Stimulated activated effector memory CD8-positive, alpha-beta T cell treated with anti-CD3 and anti-CD28 coated beads, Interleukin-12 subunit alpha, Interleukin-12 subunit beta, amount 100 ng/mL, for 72 hours (primary cell): Measurements from ENCODE around the gene C1orf50.
A peak's percentile ranks its signal among the peaks of the same experiment; 100 is the strongest.
"Not testable (repeated sequence)": the region's sequence is repeated elsewhere in the genome, so short reads cannot be mapped to it uniquely, and the experiment has no call there.

Source experiments
- ATAC-seq: fragments of 150-1000 bp; cut with Tn5 transposase; 2 replicates; pipeline ENCODE4 v1.10.0; 2021
- DNase-seq, 2 donors: peaks; one replicate each; pipeline ENCODE4 v3.0.0; 2021 to 2022; ENCODE audit warnings: low spot score in 2 of 2
- H3K27ac Mint-ChIP-seq: one replicate; pipeline ENCODE4 v1.8.0; 2022; ENCODE audit warnings: mild to moderate bottlenecking, mixed read lengths
- H3K36me3 Mint-ChIP-seq: one replicate; pipeline ENCODE4 v1.8.0; 2022; ENCODE audit warnings: mild to moderate bottlenecking, mixed read lengths
- H3K4me1 Mint-ChIP-seq: one replicate; pipeline ENCODE4 v1.8.0; 2022; ENCODE audit warnings: mixed read lengths
- H3K4me3 Mint-ChIP-seq: one replicate; pipeline ENCODE4 v1.8.0; 2022; ENCODE audit warnings: mild to moderate bottlenecking, mixed read lengths
- H3K9me3 Mint-ChIP-seq: one replicate; pipeline ENCODE4 v1.8.0; 2022; ENCODE audit warnings: mixed read lengths

The C1orf50 gene

GRCh38 chr1:42766741-42767509, at the start of gene C1orf50, which contains the start of gene P3H1:
Gene C1orf50, plus strand, starts transcription at chr1:42767249. Its CDS starts 63 bp downstream, at chr1:42767312.
Gene P3H1, minus strand, starts transcription at chr1:42767028. Its CDS starts 57 bp downstream, at chr1:42766971.
- Mint-ChIP-seq H3K36me3 (peaks cover 49% of the 10 kb centered on the region), H3K27ac (no peak within 1 kb of the TSS), H3K4me3 (no peak within 1 kb of the TSS), H3K4me1 (peaks cover 24% of the 10 kb centered on the region), H3K9me3 (no peaks in the 10 kb centered on the region)
- DNase-seq: peak; percentile 99
- peak; percentile 94 for ATAC-seq

- Mint-ChIP-seq H3K27ac (no peak overlapping the region), H3K4me1 (peaks cover 5% of the 10 kb centered on the region), H3K36me3 (peaks cover 6% of the 10 kb centered on the region), H3K9me3 (no peaks in the 10 kb centered on the region), H3K4me3 (no peak overlapping the region)
- ATAC-seq: no peak
- DNase-seq: no peak
Measured at GRCh38 chr1:42720868-42721267, 46.2 kb upstream of the C1orf50 start.

- ATAC-seq (no peak), DNase-seq (no peak)
- H3K4me3 Mint-ChIP-seq: no peak overlapping the region
- no peaks in the 10 kb centered on the region for H3K36me3 Mint-ChIP-seq
- H3K9me3 Mint-ChIP-seq: no peaks in the 10 kb centered on the region
- H3K27ac Mint-ChIP-seq: no peak overlapping the region
- H3K4me1 Mint-ChIP-seq: no peaks in the 10 kb centered on the region
Measured at GRCh38 chr1:42721926-42722325, 45.1 kb upstream of the C1orf50 start.

GRCh38 chr1:42722403-42722802, 44.6 kb upstream of the C1orf50 start:
- ATAC-seq, DNase-seq, H3K4me1 Mint-ChIP-seq, H3K9me3 Mint-ChIP-seq, H3K36me3 Mint-ChIP-seq, H3K4me3 Mint-ChIP-seq, H3K27ac Mint-ChIP-seq: not testable (repeated sequence)

- no peaks in the 10 kb centered on the region for H3K9me3 Mint-ChIP-seq
- H3K4me1 Mint-ChIP-seq: no peaks in the 10 kb centered on the region
- DNase-seq (no peak), ATAC-seq (no peak)
- no peak overlapping the region for H3K4me3 Mint-ChIP-seq
- H3K36me3 Mint-ChIP-seq: no peaks in the 10 kb centered on the region
- H3K27ac Mint-ChIP-seq: peak overlapping the region; percentile 30
Measured at GRCh38 chr1:42723511-42723910, 43.5 kb upstream of the C1orf50 start.

GRCh38 chr1:42725820-42726219, 41.2 kb upstream of the C1orf50 start:
- not testable (repeated sequence) for DNase-seq, H3K4me1 Mint-ChIP-seq, H3K4me3 Mint-ChIP-seq, H3K9me3 Mint-ChIP-seq, H3K36me3 Mint-ChIP-seq, H3K27ac Mint-ChIP-seq, ATAC-seq

GRCh38 chr1:42730002-42730401, 37.0 kb upstream of the C1orf50 start:
- Mint-ChIP-seq H3K4me1 (no peaks in the 10 kb centered on the region), H3K9me3 (no peaks in the 10 kb centered on the region), H3K4me3 (no peak overlapping the region), H3K36me3 (no peaks in the 10 kb centered on the region), H3K27ac (no peak overlapping the region)
- no peak for DNase-seq
- no peak for ATAC-seq

GRCh38 chr1:42730988-42731387, 36.1 kb upstream of the C1orf50 start:
- no peaks in the 10 kb centered on the region for H3K4me1 Mint-ChIP-seq
- DNase-seq (no peak), ATAC-seq (peak; percentile 66)
- H3K27ac Mint-ChIP-seq: no peak overlapping the region
- no peaks in the 10 kb centered on the region for H3K9me3 Mint-ChIP-seq
- no peaks in the 10 kb centered on the region for H3K36me3 Mint-ChIP-seq
- no peak overlapping the region for H3K4me3 Mint-ChIP-seq

- DNase-seq: no peak
- H3K27ac Mint-ChIP-seq: no peak overlapping the region
- no peak for ATAC-seq
- H3K9me3 Mint-ChIP-seq: no peaks in the 10 kb centered on the region
- peaks cover 3% of the 10 kb centered on the region for H3K4me1 Mint-ChIP-seq
- H3K36me3 Mint-ChIP-seq: no peaks in the 10 kb centered on the region
- no peak overlapping the region for H3K4me3 Mint-ChIP-seq
Measured at GRCh38 chr1:42731585-42731984, 35.5 kb upstream of the C1orf50 start.

GRCh38 chr1:42732126-42732680, 34.8 kb upstream of the C1orf50 start:
- DNase-seq (no peak), ATAC-seq (no peak)
- Mint-ChIP-seq H3K9me3 (no peaks in the 10 kb centered on the region), H3K27ac (no peak overlapping the region), H3K36me3 (no peaks in the 10 kb centered on the region), H3K4me3 (no peak overlapping the region), H3K4me1 (peaks cover 9% of the 10 kb centered on the region)

GRCh38 chr1:42733415-42734200, 33.4 kb upstream of the C1orf50 start:
- Mint-ChIP-seq H3K9me3 (no peaks in the 10 kb centered on the region), H3K4me1 (peaks cover 12% of the 10 kb centered on the region), H3K36me3 (no peaks in the 10 kb centered on the region), H3K27ac (no peak overlapping the region), H3K4me3 (no peak overlapping the region)
- DNase-seq (no peak), ATAC-seq (no peak)

GRCh38 chr1:42734201-42735035, 32.6 kb upstream of the C1orf50 start:
- Mint-ChIP-seq H3K4me1 (peaks cover 12% of the 10 kb centered on the region), H3K9me3 (no peaks in the 10 kb centered on the region), H3K36me3 (no peaks in the 10 kb centered on the region), H3K4me3 (no peak overlapping the region), H3K27ac (no peak overlapping the region)
- DNase-seq: no peak
- ATAC-seq: no peak

GRCh38 chr1:42735056-42735455, 32.0 kb upstream of the C1orf50 start:
- Mint-ChIP-seq H3K27ac (no peak overlapping the region), H3K9me3 (no peaks in the 10 kb centered on the region), H3K4me1 (peaks cover 12% of the 10 kb centered on the region), H3K36me3 (no peaks in the 10 kb centered on the region), H3K4me3 (no peak overlapping the region)
- ATAC-seq (no peak), DNase-seq (no peak)

- DNase-seq (no peak), ATAC-seq (no peak)
- Mint-ChIP-seq H3K4me1 (peaks cover 12% of the 10 kb centered on the region), H3K27ac (no peak overlapping the region), H3K9me3 (no peaks in the 10 kb centered on the region), H3K4me3 (no peak overlapping the region), H3K36me3 (no peaks in the 10 kb centered on the region)
Measured at GRCh38 chr1:42735477-42736105, 31.5 kb upstream of the C1orf50 start.
